A673 (cell line): ENCODE measurements around the gene CLDN11. TPM values are rescaled to one million over a fixed set of nuclear protein-coding genes. Genes with fewer than 3 reads are reported as not detected.

ENCODE experiments used
- BruUV-seq: library from RNA; stranded (reverse); fragments of 400-500 nt; replicated peaks from 2 replicates; lab custom pipeline; 2021; lab: Mats Ljungman, UMichigan
- CTCF ChIA-PET: fragments of 300-600 bp; sonication (Branson Sonifier 250); formaldehyde crosslinking; loops from one replicate; lab custom pipeline; 2022; ENCODE audit warnings: antibody characterized with exemption; lab: Charles Lee
- POLR2A ChIA-PET: fragments of 300-600 bp; sonication (Branson Sonifier 250); formaldehyde crosslinking; loops from one replicate; lab custom pipeline; 2022; ENCODE audit warnings: antibody characterized with exemption; ENCODE audit not compliant: low non-redundant PET; lab: Charles Lee
- DNase-seq: peaks from one replicate; pipeline ENCODE4 v3.0.0-alpha.2; 2015; ENCODE audit warnings: low spot score
- H3K27ac ChIP-seq: fragments of 200-600 bp; sonication (generic); 2 replicates; pipeline ENCODE4 v1.5.1; 2016; ENCODE audit warnings: mixed run types, low read depth, mild to moderate bottlenecking, mixed read lengths, antibody characterized with exemption, low read length; ENCODE audit not compliant: poor library complexity, severe bottlenecking
- H3K27me3 ChIP-seq: fragments of 200-600 bp; sonication (generic); replicated peaks from 2 replicates; pipeline ENCODE4 v1.6.1; 2017; ENCODE audit warnings: mixed run types, low read depth, mild to moderate bottlenecking, mixed read lengths, antibody characterized with exemption, low read length; ENCODE audit not compliant: insufficient read depth, poor library complexity
- H3K36me3 ChIP-seq: fragments of 200-600 bp; sonication (generic); 2 replicates; pipeline ENCODE4 v1.6.1; 2016; ENCODE audit warnings: mixed run types, mild to moderate bottlenecking, mixed read lengths, antibody characterized with exemption, low read length; ENCODE audit not compliant: insufficient read depth, poor library complexity, severe bottlenecking
- H3K4me1 ChIP-seq: fragments of 200-600 bp; sonication (generic); 2 replicates; pipeline ENCODE4 v1.6.1; 2017; ENCODE audit warnings: mixed run types, mild to moderate bottlenecking, mixed read lengths, antibody characterized with exemption, low read length; ENCODE audit not compliant: insufficient read depth, poor library complexity, severe bottlenecking
- H3K4me3 ChIP-seq: fragments of 200-600 bp; sonication (generic); 2 replicates; pipeline ENCODE4 v1.5.1; 2016; ENCODE audit warnings: low read depth, mixed run types, mild to moderate bottlenecking, mixed read lengths, low read length; ENCODE audit not compliant: poor library complexity, severe bottlenecking
- H3K9me3 ChIP-seq: fragments of 200-600 bp; sonication (generic); 2 replicates; pipeline ENCODE4 v1.6.1; 2016; ENCODE audit warnings: mixed run types, low read depth, mild to moderate bottlenecking, mixed read lengths, antibody characterized with exemption, low read length; ENCODE audit not compliant: poor library complexity, severe bottlenecking
- CTCF ChIP-seq: fragments of 300-800, 200-600 bp; sonication (generic); conservative IDR thresholded peaks from 2 replicates; pipeline ENCODE4 v1.5.1; 2017; ENCODE audit warnings: low read depth, mild to moderate bottlenecking, antibody characterized with exemption, low read length, moderate library complexity, mixed read lengths
- EZH2 ChIP-seq: fragments of 200-600 bp; sonication (generic); IDR thresholded peaks from 2 replicates; pipeline ENCODE4 v1.6.1; 2017; ENCODE audit warnings: borderline replicate concordance, low read depth, mild to moderate bottlenecking, mixed read lengths, antibody characterized with exemption, low read length; ENCODE audit not compliant: poor library complexity, severe bottlenecking
- intact Hi-C: fragments of 100-400 bp; cut with micrococcal nuclease; formaldehyde crosslinking; loops from one replicate; pipeline ENCODE4 v1.10.0; 2022; ENCODE audit not compliant: unreplicated experiment
- total RNA-seq: library from RNA; stranded (reverse); gene quantifications from 2 replicates; pipeline ENCODE4 v1.2.3, GENCODE V29; 2021

CLDN11 gene
- total RNA-seq, 1 experiment from 2014 or later: not detected

- intact Hi-C loops: no loop called here
- Histone ChIP-seq H3K4me3 (no peak overlapping the region), H3K36me3 (no peaks in the 10 kb centered on the region), H3K27ac (no peak overlapping the region), H3K9me3 (no peaks in the 10 kb centered on the region), H3K4me1 (no peaks in the 10 kb centered on the region), H3K27me3 (peaks cover 13% of the 10 kb centered on the region)
- BruUV-seq: no TSS peak
- CTCF ChIA-PET: no interaction called here
- TF ChIP-seq EZH2 (no peak), CTCF (no peak)
- POLR2A ChIA-PET: no interaction called here
- DNase-seq: no peak
Observed at GRCh38 chr3:170458285-170458684, 39.6 kb downstream of the CLDN11 start.

DNA sequence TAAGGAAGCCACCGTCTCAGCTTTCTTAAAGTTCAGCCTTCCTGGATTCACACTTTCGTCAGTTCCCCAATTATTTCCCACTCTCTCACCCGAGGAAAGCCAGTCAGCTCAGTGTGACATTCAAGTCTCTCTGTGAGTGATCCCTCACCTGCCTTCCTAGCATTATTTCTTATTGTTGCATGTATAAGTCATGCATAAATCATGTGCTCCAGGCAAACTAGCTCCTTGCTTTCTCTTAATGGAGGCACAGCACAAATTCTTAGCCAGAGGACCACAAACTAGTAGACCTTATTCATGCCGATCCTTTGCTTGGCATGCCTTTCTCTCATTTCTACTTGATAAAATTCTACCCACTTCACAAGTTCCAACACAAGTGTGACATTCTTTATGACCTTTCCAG, 44.3 kb downstream of the CLDN11 start:
- Histone ChIP-seq H3K4me1 (no peaks in the 10 kb centered on the region), H3K27ac (no peak overlapping the region), H3K4me3 (no peak overlapping the region), H3K9me3 (no peaks in the 10 kb centered on the region), H3K27me3 (peaks cover 10% of the 10 kb centered on the region), H3K36me3 (no peaks in the 10 kb centered on the region)
- TF ChIP-seq EZH2 (no peak), CTCF (no peak)
- no TSS peak for BruUV-seq
- ChIA-PET POLR2A (no interaction called here), CTCF (no interaction called here)
- DNase-seq: no peak
- intact Hi-C loops: no loop called here

- H3K27ac ChIP-seq: no peak overlapping the region
- CTCF ChIA-PET: interaction anchor here (0.7 kb wide), 1 partner anchor 30 kb away, joined by 3 read pairs; no protein-coding TSS in a partner anchor
- no peak for DNase-seq
- TF ChIP-seq CTCF (no peak), EZH2 (no peak)
- POLR2A ChIA-PET: interaction anchor here (0.5 kb wide), 1 partner anchor 226 kb away, joined by 4 read pairs; no protein-coding TSS in a partner anchor
- no peak overlapping the region for H3K4me3 ChIP-seq
- H3K4me1 ChIP-seq: peaks cover 5% of the 10 kb centered on the region
- H3K27me3 ChIP-seq: no peaks in the 10 kb centered on the region
- no TSS peak for BruUV-seq
- H3K9me3 ChIP-seq: no peaks in the 10 kb centered on the region
- no peaks in the 10 kb centered on the region for H3K36me3 ChIP-seq
- intact Hi-C loops: no loop called here
Observed at GRCh38 chr3:170465955-170466354, 47.3 kb downstream of the CLDN11 start.
